Skeletal muscle tissue (tissue), 5 donors: ENCODE measurements around the gene DDAH2. TPM values are rescaled to one million over a fixed set of nuclear protein-coding genes. Genes with fewer than 3 reads are reported as not detected.

Source experiments
- H3K27ac ChIP-seq: one replicate; pipeline ENCODE4 v1.7.0; 2013; ENCODE audit warnings: mild to moderate bottlenecking, low read depth, low read length, inconsistent platforms
- H3K27me3 ChIP-seq, 3 donors: one replicate each; pipeline ENCODE4 v1.7.0; 2013; ENCODE audit warnings: low read length in 3 of 3; ENCODE audit not compliant: control insufficient read depth in 3 of 3, insufficient read depth in 3 of 3
- H3K36me3 ChIP-seq, 3 donors: one replicate each; pipeline ENCODE4 v1.7.0; 2013; ENCODE audit warnings: low read length in 3 of 3; ENCODE audit not compliant: control insufficient read depth in 3 of 3, insufficient read depth in 3 of 3
- H3K4me1 ChIP-seq, 3 donors: one replicate each; pipeline ENCODE4 v1.7.0; 2013; ENCODE audit warnings: low read length in 3 of 3, mild to moderate bottlenecking in 3 of 3; ENCODE audit not compliant: control insufficient read depth in 3 of 3, insufficient read depth in 3 of 3
- H3K4me3 ChIP-seq, 3 donors: one replicate each; pipeline ENCODE4 v1.7.0; 2013; ENCODE audit warnings: low read length in 3 of 3
- H3K9ac ChIP-seq, 3 donors: one replicate each; pipeline ENCODE4 v1.7.0; 2013; ENCODE audit warnings: low read length in 3 of 3, mild to moderate bottlenecking in 3 of 3, moderate library complexity in 2 of 3, low read depth in 1 of 3
- H3K9me3 ChIP-seq, 3 donors: one replicate each; pipeline ENCODE4 v1.7.0; 2013; ENCODE audit warnings: low read length in 3 of 3; ENCODE audit not compliant: control insufficient read depth in 3 of 3
- small RNA-seq: library from RNA; depleted of rRNA; stranded (forward); fragments of <200 nt; gene quantifications from one replicate; pipeline ENCODE3, GENCODE V24; 2014
- total RNA-seq: library from RNA; depleted of rRNA; stranded (reverse); fragments of >200 nt; gene quantifications from one replicate; pipeline ENCODE4 v1.2.3, GENCODE V29; 2014
- donor health status: Osteomylitis.

DDAH2 gene
- total RNA-seq, 1 donor from 2014 or later, result 73.1 TPM

DNA sequence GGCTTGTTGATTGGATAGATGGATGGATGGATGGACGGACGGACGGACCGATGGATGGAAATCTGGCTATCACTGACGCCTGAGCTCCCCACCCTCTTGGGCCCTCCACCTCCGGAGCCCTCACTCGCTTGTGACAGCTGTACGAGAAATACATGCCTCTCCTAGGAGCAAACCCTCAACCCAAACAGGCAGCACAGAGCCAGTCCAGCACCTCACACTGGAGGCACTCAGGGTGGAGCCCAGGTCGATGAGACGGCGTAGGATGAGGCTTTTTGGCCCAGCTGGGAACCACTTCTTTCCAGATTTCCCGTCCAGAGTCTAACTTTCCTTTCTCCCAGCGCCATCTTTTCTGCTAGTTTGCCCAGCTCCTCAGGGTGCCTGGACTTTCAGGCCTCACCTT is 45.5 kb downstream of the DDAH2 start:
- peaks cover 26 to 33% (median 29%) of the 10 kb centered on the region in 3 donors for H3K36me3 ChIP-seq
- no peaks in the 10 kb centered on the region for H3K27me3 ChIP-seq
- no peaks in the 10 kb centered on the region for H3K9me3 ChIP-seq
- no peak overlapping the region for H3K27ac ChIP-seq
- H3K4me3 ChIP-seq, result no peak overlapping the region
- no peak overlapping the region for H3K9ac ChIP-seq
- peaks cover 15 to 25% (median 18%) of the 10 kb centered on the region in 3 donors for H3K4me1 ChIP-seq

DNA sequence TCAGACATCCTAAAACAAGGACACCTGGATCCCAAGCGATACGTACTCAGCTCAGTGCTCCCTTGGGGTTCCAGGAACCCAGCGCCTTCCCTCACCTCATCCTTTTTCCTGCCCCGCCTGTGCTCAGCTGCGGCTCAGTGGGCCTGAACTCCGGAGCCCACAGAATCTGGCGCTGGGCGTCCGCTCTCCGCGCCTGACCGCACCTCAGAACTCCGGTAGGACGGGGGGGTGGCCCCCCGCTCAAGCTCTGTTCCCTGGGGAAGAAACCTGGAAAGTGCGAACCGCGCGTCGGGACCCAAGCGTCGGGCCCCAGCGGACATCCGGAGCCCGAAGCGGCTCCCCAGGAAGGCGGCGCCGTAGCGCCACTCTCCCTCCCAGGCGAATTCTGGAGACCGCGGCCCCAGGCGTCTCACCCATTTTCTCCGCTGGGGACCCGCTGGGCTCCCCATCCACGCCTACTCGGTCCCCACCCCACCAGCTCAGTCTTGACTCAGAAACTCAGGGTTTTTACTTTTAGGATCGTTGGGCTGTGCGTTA is 47.9 kb downstream of the DDAH2 start:
- H3K36me3 ChIP-seq, result peaks cover 2 to 11% (median 7%) of the 10 kb centered on the region in 3 donors
- peak overlapping the region; percentile 74 to 80 (median 78) for H3K9ac ChIP-seq
- H3K27me3 ChIP-seq, result no peaks in the 10 kb centered on the region
- H3K27ac ChIP-seq, result peak overlapping the region; percentile 59
- peak overlapping the region; percentile 74 to 81 (median 81) for H3K4me3 ChIP-seq
- no peaks in the 10 kb centered on the region for H3K9me3 ChIP-seq
- peaks cover 15 to 25% (median 18%) of the 10 kb centered on the region in 3 donors for H3K4me1 ChIP-seq

DNA sequence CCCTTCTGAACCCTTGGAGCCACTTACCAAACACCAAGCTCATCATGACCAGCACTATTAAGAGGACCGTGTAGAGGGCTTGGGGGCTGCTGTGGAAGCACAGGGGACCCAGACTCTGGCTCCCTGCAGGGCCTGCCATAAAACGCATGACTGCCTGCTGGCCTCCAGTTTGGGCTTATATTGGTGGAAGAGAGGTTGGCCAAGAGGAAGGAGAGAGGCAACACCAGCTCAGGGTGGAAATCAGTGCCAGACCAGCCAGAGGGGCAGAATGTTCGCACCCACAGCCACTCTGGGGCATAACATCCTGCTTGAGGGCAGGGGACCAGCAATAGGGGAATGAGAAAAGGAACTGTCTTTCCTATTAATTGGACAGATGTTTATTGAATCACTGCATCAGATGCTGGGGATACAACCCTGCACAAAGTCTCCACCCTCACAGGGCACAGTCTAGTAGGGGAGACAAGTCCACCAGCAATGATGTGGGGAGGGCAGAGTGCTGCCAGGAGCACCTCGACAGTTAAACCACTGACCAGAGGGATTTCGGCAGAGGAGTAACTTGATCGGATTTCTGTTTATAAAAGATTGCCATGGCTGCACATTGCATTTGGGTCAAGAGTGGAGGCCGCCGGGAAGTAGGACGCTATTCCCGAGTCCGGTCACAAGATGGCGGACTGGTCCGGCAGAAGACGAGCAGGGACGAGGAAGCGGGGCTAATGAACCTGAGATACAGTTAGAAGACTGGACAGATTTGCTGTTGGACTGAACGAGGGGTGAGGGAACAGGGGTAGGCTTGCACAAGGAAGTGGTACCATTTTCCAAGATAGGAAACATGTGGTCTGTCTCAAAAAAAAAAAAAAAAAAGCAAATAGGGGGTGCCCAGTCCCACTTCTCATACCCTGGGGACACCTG is 48.6 kb downstream of the DDAH2 start, which contains the start of gene LY6G5C:
Gene LY6G5C, minus strand, starts transcription at position 842 of the 909 bp plus-strand sequence. Its CDS starts 694 bp downstream, at position 148.
- peaks cover 15 to 25% (median 18%) of the 10 kb centered on the region in 3 donors for H3K4me1 ChIP-seq
- H3K9ac ChIP-seq, result peak within 1 kb of the TSS; percentile 74 to 80 (median 78)
- no peaks in the 10 kb centered on the region for H3K27me3 ChIP-seq
- H3K9me3 ChIP-seq, result no peaks in the 10 kb centered on the region
- H3K4me3 ChIP-seq, result peak within 1 kb of the TSS; percentile 74 to 81 (median 81)
- H3K27ac ChIP-seq, result peak within 1 kb of the TSS; percentile 59
- H3K36me3 ChIP-seq, result peaks cover 1 to 6% (median 4%) of the 10 kb centered on the region in 3 donors

DNA sequence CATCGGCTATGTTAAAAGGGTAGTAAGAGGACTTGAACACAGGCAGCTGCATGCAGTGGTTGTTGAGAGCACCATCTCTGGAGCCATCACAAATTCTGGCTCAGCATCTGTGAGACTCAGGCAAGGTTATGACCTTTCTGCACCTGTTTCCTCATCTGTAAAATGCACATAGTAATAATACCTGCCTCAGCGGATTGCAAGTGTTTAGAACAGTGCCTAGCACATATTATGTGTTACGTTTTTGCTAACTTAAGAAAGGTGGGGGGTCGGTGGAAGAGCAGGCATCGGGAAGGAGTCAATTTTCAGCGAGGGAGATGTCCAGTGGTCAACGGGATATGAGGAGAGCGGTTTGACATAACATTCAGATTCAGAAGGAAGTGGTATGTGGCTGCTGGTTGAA is 51.1 kb downstream of the DDAH2 start:
- Histone ChIP-seq H3K27me3 (no peaks in the 10 kb centered on the region), H3K4me3 (no peak overlapping the region), H3K4me1 (peaks cover 15 to 25% (median 18%) of the 10 kb centered on the region in 3 donors), H3K9ac (no peak overlapping the region), H3K9me3 (no peaks in the 10 kb centered on the region), H3K27ac (no peak overlapping the region), H3K36me3 (peaks cover 4 to 12% (median 7%) of the 10 kb centered on the region in 3 donors)

Small RNAs within 50 kb of the gene (small RNA-seq; reads per million reads assigned to genes)
- not detected for gene LY6G6D
- gene MIR4646, result not detected
- not detected for gene MSH5-SAPCD1
- not detected for gene RF00019
- not detected for gene RNU6-850P
- gene SAPCD1, result not detected

Other genes starting within 250 kb of the DDAH2 start
- gene MICB, start 231.2 kb downstream of the DDAH2 start, total RNA-seq, result 0.52 TPM
- not detected for gene MCCD1, start 200.3 kb downstream of the DDAH2 start, total RNA-seq
- gene DDX39B, start 187.3 kb downstream of the DDAH2 start, total RNA-seq, result 436 TPM
- 1.0 TPM for gene ATP6V1G2, start 182.7 kb downstream of the DDAH2 start, total RNA-seq
- 20.4 TPM for gene NFKBIL1, start 181.7 kb downstream of the DDAH2 start, total RNA-seq
- not detected for gene LTA, start 157.0 kb downstream of the DDAH2 start, total RNA-seq
- not detected for gene TNF, start 153.7 kb downstream of the DDAH2 start, total RNA-seq
- gene LTB, start 146.9 kb downstream of the DDAH2 start, total RNA-seq, result 2.1 TPM
- 3.7 TPM for gene LST1, start 143.0 kb downstream of the DDAH2 start, total RNA-seq
- gene NCR3, start 136.3 kb downstream of the DDAH2 start, total RNA-seq, result not detected
- gene AIF1, start 114.1 kb downstream of the DDAH2 start, total RNA-seq, result 19.8 TPM
- gene PRRC2A, start 108.6 kb downstream of the DDAH2 start, total RNA-seq, result 30.8 TPM
- gene BAG6, start 76.6 kb downstream of the DDAH2 start, total RNA-seq, result 118 TPM
- 1.0 TPM for gene APOM, start 73.4 kb downstream of the DDAH2 start, total RNA-seq
- 18.3 TPM for gene C6orf47, start 68.5 kb downstream of the DDAH2 start, total RNA-seq
- 16.2 TPM for gene GPANK1, start 64.3 kb downstream of the DDAH2 start, total RNA-seq
- gene CSNK2B, start 63.2 kb downstream of the DDAH2 start, total RNA-seq, result 68.4 TPM
- gene LY6G5B, start 59.3 kb downstream of the DDAH2 start, total RNA-seq, result 2.6 TPM
- gene LY6G5C, start 48.2 kb downstream of the DDAH2 start, total RNA-seq, result not detected
- 50.1 TPM for gene ABHD16A, start 26.0 kb downstream of the DDAH2 start, total RNA-seq
- not detected for gene LY6G6F, start 22.4 kb downstream of the DDAH2 start, total RNA-seq
- gene LY6G6D, start 14.0 kb downstream of the DDAH2 start, total RNA-seq, result not detected
- gene LY6G6C, start 7.6 kb downstream of the DDAH2 start, total RNA-seq, result not detected
- gene MPIG6B, start 5.9 kb downstream of the DDAH2 start, total RNA-seq, result 0.52 TPM
- 152 TPM for gene CLIC1, start 7.2 kb upstream of the DDAH2 start, total RNA-seq
- 3.1 TPM for gene MSH5, start 10.7 kb upstream of the DDAH2 start, total RNA-seq
- 1.0 TPM for gene SAPCD1, start 33.4 kb upstream of the DDAH2 start, total RNA-seq
- gene VWA7, start 48.0 kb upstream of the DDAH2 start, total RNA-seq, result 1.0 TPM
- gene VARS1, start 66.5 kb upstream of the DDAH2 start, total RNA-seq, result 42.3 TPM
- 45.9 TPM for gene LSM2, start 77.7 kb upstream of the DDAH2 start, total RNA-seq
- 5.2 TPM for gene HSPA1L, start 86.0 kb upstream of the DDAH2 start, total RNA-seq
- 133 TPM for gene HSPA1A, start 86.2 kb upstream of the DDAH2 start, total RNA-seq
- 117 TPM for gene HSPA1B, start 98.4 kb upstream of the DDAH2 start, total RNA-seq
- 23.0 TPM for gene NEU1, start 133.5 kb upstream of the DDAH2 start, total RNA-seq
- gene SLC44A4, start 149.7 kb upstream of the DDAH2 start, total RNA-seq, result 0.52 TPM
- gene EHMT2, start 168.4 kb upstream of the DDAH2 start, total RNA-seq, result 24.0 TPM
- gene ZBTB12, start 172.8 kb upstream of the DDAH2 start, total RNA-seq, result 6.3 TPM
- 8.4 TPM for gene C2, start 198.4 kb upstream of the DDAH2 start, total RNA-seq
- gene CFB, start 216.8 kb upstream of the DDAH2 start, total RNA-seq, result 3.7 TPM
- gene NELFE, start 229.7 kb upstream of the DDAH2 start, total RNA-seq, result 61.6 TPM
- gene SKIC2, start 229.9 kb upstream of the DDAH2 start, total RNA-seq, result 25.1 TPM
- 4.7 TPM for gene DXO, start 242.8 kb upstream of the DDAH2 start, total RNA-seq